GM15510 (cell line): ENCODE measurements around the gene MINPP1.

Source experiments
- POLR2A ChIP-seq: IDR thresholded peaks from 3 replicates; pipeline ENCODE4 v1.6.1; 2011; ENCODE audit warnings: borderline replicate concordance; ENCODE audit not compliant: insufficient read length; ENCODE audit errors: extremely low read depth

The MINPP1 gene

GRCh38 chr10:87593702-87594101 lies 89.0 kb downstream of the MINPP1 start:
- TF ChIP-seq POLR2A, result no peak

- TF ChIP-seq POLR2A, result no peak
Observed at GRCh38 chr10:87594181-87594580, 89.5 kb downstream of the MINPP1 start.

- no peak for TF ChIP-seq POLR2A
Observed at GRCh38 chr10:87594864-87595263, 90.2 kb downstream of the MINPP1 start.

GRCh38 chr10:87596351-87596750 lies 91.7 kb downstream of the MINPP1 start:
- TF ChIP-seq POLR2A, result no peak

GRCh38 chr10:87598700-87599099 lies 94.0 kb downstream of the MINPP1 start:
- TF ChIP-seq POLR2A, result no peak

GRCh38 chr10:87600581-87600980 lies 95.9 kb downstream of the MINPP1 start:
- no peak for TF ChIP-seq POLR2A
